ENCODE data around the gene VWC2. TPM values are rescaled to one million over a fixed set of nuclear protein-coding genes. Genes with fewer than 3 reads are reported as not detected.

Gene VWC2
- total and polyA plus RNA-seq, 2 of the 8 experiments (the other 6 are each of a cell fraction or from before 2014, with no cell fraction given): 0.24 to 0.30 TPM

DNA sequence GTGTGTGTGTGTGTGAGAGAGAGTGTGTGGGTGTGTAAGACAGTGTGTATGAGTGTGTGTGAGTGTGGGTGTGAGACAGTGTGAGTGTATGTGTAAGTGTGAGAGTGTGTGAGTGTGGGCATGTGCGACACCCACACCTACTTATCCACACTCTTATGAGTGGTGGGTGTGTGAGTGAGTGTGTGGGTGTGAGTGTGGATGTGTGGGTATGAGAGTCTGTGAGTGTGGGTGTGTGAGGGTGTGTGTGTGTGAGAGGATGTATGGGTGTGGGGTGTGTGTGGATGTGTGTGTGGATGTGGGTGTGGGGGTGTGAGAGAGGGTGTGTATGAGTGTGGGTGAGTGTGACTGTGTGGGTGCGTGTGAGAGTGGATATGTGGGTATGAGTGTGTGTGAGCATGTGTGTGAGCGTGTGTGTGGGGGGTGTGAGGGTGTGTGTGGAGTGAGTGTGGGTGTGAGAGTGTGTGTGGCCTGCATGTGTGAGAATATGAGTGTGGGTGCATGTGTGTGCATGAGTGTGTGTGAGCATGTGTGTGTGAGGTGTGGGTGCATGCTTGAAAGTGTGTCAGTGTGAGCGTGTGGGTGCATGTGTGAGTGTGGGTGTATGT is 15.1 kb downstream of the VWC2 start:
- H4K8ac ChIP-seq (ENCODE audit: extremely low read depth, insufficient read depth, low read length): no peak overlapping the region; the same call in 1 of the 2 replicates
- H3K18ac ChIP-seq (ENCODE audit: extremely low read depth, low read length): no peak overlapping the region
- no peak overlapping the region; the same call in 1 of the 2 replicates for H2BK20ac ChIP-seq (ENCODE audit: low read length)
- no peak overlapping the region for H2BK15ac ChIP-seq (ENCODE audit: low read length)
- no peak overlapping the region for H2AFZ ChIP-seq (ENCODE audit: low read length)
- no peaks in the 10 kb centered on the region for H3K27me3 ChIP-seq (replicated peaks in 1 of 4; ENCODE audit: control insufficient read depth in 3 of 4, extremely low read depth in 1 of 4, insufficient read depth in 3 of 4, low read length in 3 of 4)
- peak overlapping the region; percentile 87; the same call in 1 of the 2 replicates for H2BK5ac ChIP-seq (ENCODE audit: low read depth, low read length)
- no peak overlapping the region for H3K4me2 ChIP-seq (ENCODE audit: insufficient read depth in 1 of 2, low read depth in 2 of 2, low read length in 2 of 2)
- ChIA-PET POLR2A (ENCODE audit: partially characterized antibody) (no interaction called here), CTCF (ENCODE audit: partially characterized antibody) (interaction anchor here (1.1 to 3.7 kb wide), 3 partner anchors 8 to 12 kb away, joined by 3 to 31 read pairs (median 3); no protein-coding TSS in a partner anchor)
- H3K79me1 ChIP-seq (ENCODE audit: low read depth, low read length): peaks cover 4% of the 10 kb centered on the region; the same call in 1 of the 2 replicates
- H2AK5ac ChIP-seq (ENCODE audit: low read depth, low read length): peak overlapping the region; percentile 94
- H3K4me3 ChIP-seq (ENCODE audit: extremely low read depth in 1 of 4, insufficient read depth in 2 of 4, low read depth in 3 of 4, low read length in 4 of 4): no peak overlapping the region
- H2BK12ac ChIP-seq (ENCODE audit: low read depth, low read length): peak overlapping the region; percentile 97; the same call in 1 of the 2 replicates
- H3K36me3 ChIP-seq (ENCODE audit: control insufficient read depth in 2 of 4, insufficient read depth in 4 of 4, low read length in 3 of 4): no peaks in the 10 kb centered on the region
- peak overlapping the region; percentile 73 for H3K4ac ChIP-seq (replicated peaks; ENCODE audit: insufficient read length, low read depth, low read length)
- H3K9me3 ChIP-seq (ENCODE audit: insufficient read depth in 2 of 2, low read depth in 1 of 2, low read length in 1 of 2): no peaks in the 10 kb centered on the region
- no peak overlapping the region for H3K14ac ChIP-seq (ENCODE audit: insufficient read length)
- H2BK120ac ChIP-seq (replicated peaks; ENCODE audit: low read depth, low read length): peak overlapping the region; percentile 76
- H3K23me2 ChIP-seq (ENCODE audit: low read depth, low read length): peaks cover 10% of the 10 kb centered on the region; the same call in 1 of the 2 replicates
- H4K91ac ChIP-seq (replicated peaks; ENCODE audit: insufficient read length, low read length): peak overlapping the region; percentile 82
- 96% methylated on average over 4 of the region's 4 CpGs; no CpG with 5 or more reads in 1 of the 2 experiments for WGBS, 2 experiments (ENCODE audit: extremely low coverage in 1 of 2, insufficient coverage in 1 of 2, insufficient read length in 1 of 2, insufficient replicate concordance in 2 of 2, low coverage in 1 of 2, low lambda C conversion rate in 2 of 2, missing lambda C conversion rate in 1 of 2)
- H3K4me1 ChIP-seq (replicated peaks in 1 of 4; ENCODE audit: control insufficient read depth in 3 of 4, insufficient read depth in 4 of 4, low read length in 3 of 4): peaks cover 0 to 7% (median 2%) of the 10 kb centered on the region in 4 experiments; a peak in 1 of 7 replicates
- no peaks in the 10 kb centered on the region for H3K79me2 ChIP-seq (ENCODE audit: control insufficient read depth in 1 of 2, insufficient read depth in 2 of 2, low read length in 2 of 2)
- peak overlapping the region; percentile 17 for H4K5ac ChIP-seq (ENCODE audit: insufficient read length, low read depth, low read length)
- FAIRE-seq: no peak
- no peak overlapping the region for H3K23ac ChIP-seq (ENCODE audit: insufficient read length)
- H3K9ac ChIP-seq (replicated peaks in 1 of 4; ENCODE audit: extremely low read depth in 1 of 4, low read depth in 3 of 4, low read length in 3 of 4): no peak overlapping the region; a peak in 1 of 7 replicates
- H3K27ac ChIP-seq (ENCODE audit: low read depth, low read length): no peak overlapping the region
- H3K56ac ChIP-seq (replicated peaks; ENCODE audit: insufficient read length, low read depth, low read length): peak overlapping the region; percentile 88
- no peak for DNase-seq (ENCODE audit: low read depth in 1 of 2, low spot score in 2 of 2)
- peaks cover 0 to 5% of the 10 kb centered on the region in 2 experiments for H4K20me1 ChIP-seq (replicated peaks in 1 of 2; ENCODE audit: control insufficient read depth in 1 of 2, insufficient read depth in 2 of 2, low read length in 2 of 2)
- TF ChIP-seq JUN (IDR thresholded peaks at IDR 0.05; ENCODE audit: low read depth, low read length) (no peak), POLR2A (IDR thresholded peaks at IDR 0.05; ENCODE audit: control extremely low read depth in 1 of 2, low read depth in 2 of 2, low read length in 2 of 2) (no peak), BACH1 (IDR thresholded peaks at IDR 0.05; ENCODE audit: low read length) (no peak), CEBPB (IDR thresholded peaks at IDR 0.05; ENCODE audit: low read depth, low read length) (no peak), TAF7 (optimal IDR thresholded peaks at IDR 0.05; ENCODE audit: borderline replicate concordance, low read depth, low read length) (no peak), SIN3A (conservative IDR thresholded peaks at IDR 0.05 in 1 of 2, IDR thresholded peaks at IDR 0.05 in 1 of 2; ENCODE audit: low read depth in 1 of 2, low read length in 2 of 2) (no peak), BCL11A (IDR thresholded peaks at IDR 0.05; ENCODE audit: low read depth in 2 of 2, low read length in 2 of 2) (no peak), ASH2L (IDR thresholded peaks at IDR 0.05; ENCODE audit: low read length) (no peak), SIX5 (IDR thresholded peaks at IDR 0.05; ENCODE audit: low read depth, low read length) (no peak)
- TF ChIP-seq, protein P1, sequence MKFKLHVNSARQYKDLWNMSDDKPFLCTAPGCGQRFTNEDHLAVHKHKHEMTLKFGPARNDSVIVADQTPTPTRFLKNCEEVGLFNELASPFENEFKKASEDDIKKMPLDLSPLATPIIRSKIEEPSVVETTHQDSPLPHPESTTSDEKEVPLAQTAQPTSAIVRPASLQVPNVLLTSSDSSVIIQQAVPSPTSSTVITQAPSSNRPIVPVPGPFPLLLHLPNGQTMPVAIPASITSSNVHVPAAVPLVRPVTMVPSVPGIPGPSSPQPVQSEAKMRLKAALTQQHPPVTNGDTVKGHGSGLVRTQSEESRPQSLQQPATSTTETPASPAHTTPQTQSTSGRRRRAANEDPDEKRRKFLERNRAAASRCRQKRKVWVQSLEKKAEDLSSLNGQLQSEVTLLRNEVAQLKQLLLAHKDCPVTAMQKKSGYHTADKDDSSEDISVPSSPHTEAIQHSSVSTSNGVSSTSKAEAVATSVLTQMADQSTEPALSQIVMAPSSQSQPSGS (IDR thresholded peaks at IDR 0.05; ENCODE audit: low read length): no peak
- TF ChIP-seq, protein P2, sequence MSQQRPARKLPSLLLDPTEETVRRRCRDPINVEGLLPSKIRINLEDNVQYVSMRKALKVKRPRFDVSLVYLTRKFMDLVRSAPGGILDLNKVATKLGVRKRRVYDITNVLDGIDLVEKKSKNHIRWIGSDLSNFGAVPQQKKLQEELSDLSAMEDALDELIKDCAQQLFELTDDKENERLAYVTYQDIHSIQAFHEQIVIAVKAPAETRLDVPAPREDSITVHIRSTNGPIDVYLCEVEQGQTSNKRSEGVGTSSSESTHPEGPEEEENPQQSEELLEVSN (IDR thresholded peaks at IDR 0.05): no peak

All from H1 (cell line).